Measurements from ENCODE around the gene CCR6. TPM values are rescaled to one million over a fixed set of nuclear protein-coding genes. Genes with fewer than 3 reads are reported as not detected.

CCR6 gene
- total and polyA plus RNA-seq, 2 donors, result 0.20 TPM; not detected in 1

Other genes starting within 250 kb of the CCR6 start
- 54.5 TPM for gene RNASET2, start 166.5 kb upstream of the CCR6 start, total RNA-seq
- gene RNASET2, start 166.5 kb upstream of the CCR6 start, polyA plus RNA-seq, result 42.8 TPM
- gene CEP43, start 123.7 kb upstream of the CCR6 start, total RNA-seq, result 37.8 TPM
- 5.9 TPM for gene CEP43, start 123.7 kb upstream of the CCR6 start, polyA plus RNA-seq
- gene GPR31, start 34.9 kb downstream of the CCR6 start, total RNA-seq, result not detected
- not detected for gene GPR31, start 34.9 kb downstream of the CCR6 start, polyA plus RNA-seq
- not detected for gene UNC93A, start 168.2 kb downstream of the CCR6 start, total RNA-seq
- gene UNC93A, start 168.2 kb downstream of the CCR6 start, polyA plus RNA-seq, result not detected
- gene TTLL2, start 202.0 kb downstream of the CCR6 start, total RNA-seq, result not detected
- not detected for gene TTLL2, start 202.0 kb downstream of the CCR6 start, polyA plus RNA-seq

Measured in urinary bladder (tissue), 2 donors.